Measurements from ENCODE around the gene ATRIP.

Gene ATRIP

DNA sequence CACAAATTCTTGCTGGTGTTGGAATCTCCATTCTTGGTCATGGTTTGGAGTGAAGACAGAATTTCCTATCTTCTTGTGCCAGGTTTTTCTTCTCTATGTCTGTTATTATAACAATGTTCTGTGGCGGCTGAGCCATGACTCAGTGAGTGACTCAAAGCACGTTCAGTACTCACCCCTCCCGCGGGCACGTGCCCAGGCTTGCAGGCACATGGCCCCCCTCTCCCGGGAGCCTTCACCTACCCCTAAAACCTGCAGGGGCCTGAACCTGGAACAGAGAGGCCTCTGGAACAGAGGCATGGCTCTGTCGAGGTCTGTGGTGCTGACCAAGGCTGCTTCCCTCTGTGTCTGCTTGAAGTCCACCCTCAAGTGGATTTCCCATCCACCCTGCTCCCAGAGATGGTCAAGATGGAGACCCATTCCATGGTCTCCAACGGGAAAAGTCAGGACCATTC lies 44.2 kb upstream of the ATRIP start:
- TF ChIP-seq, protein P1, sequence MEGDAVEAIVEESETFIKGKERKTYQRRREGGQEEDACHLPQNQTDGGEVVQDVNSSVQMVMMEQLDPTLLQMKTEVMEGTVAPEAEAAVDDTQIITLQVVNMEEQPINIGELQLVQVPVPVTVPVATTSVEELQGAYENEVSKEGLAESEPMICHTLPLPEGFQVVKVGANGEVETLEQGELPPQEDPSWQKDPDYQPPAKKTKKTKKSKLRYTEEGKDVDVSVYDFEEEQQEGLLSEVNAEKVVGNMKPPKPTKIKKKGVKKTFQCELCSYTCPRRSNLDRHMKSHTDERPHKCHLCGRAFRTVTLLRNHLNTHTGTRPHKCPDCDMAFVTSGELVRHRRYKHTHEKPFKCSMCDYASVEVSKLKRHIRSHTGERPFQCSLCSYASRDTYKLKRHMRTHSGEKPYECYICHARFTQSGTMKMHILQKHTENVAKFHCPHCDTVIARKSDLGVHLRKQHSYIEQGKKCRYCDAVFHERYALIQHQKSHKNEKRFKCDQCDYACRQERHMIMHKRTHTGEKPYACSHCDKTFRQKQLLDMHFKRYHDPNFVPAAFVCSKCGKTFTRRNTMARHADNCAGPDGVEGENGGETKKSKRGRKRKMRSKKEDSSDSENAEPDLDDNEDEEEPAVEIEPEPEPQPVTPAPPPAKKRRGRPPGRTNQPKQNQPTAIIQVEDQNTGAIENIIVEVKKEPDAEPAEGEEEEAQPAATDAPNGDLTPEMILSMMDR (conservative IDR thresholded peaks at IDR 0.05), result no peak
- TF ChIP-seq ZFX (IDR thresholded peaks at IDR 0.05), result no peak
- no peak overlapping the region for H3K27ac ChIP-seq

DNA sequence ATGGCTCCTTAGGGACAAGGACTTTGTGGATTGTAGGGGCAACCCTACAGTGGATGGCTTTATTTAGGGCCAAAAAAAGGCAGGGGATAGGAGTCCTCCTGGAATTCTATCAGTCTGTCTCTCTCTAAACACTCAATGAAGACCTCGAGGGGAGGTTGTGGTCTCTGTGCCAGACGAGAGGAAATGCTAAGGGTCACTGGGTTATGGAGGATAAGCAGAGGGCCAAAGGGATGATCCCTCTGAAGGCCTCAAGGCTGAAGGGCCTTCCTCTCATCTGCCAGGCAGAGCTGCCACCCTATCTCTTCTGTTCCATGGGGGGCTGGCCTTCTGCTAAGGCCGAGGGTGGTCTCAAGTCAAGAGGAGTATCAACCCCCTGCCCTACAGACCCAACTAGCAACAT lies 43.6 kb upstream of the ATRIP start:
- TF ChIP-seq, protein P1 (conservative IDR thresholded peaks at IDR 0.05), result no peak
- TF ChIP-seq ZFX (IDR thresholded peaks at IDR 0.05), result no peak
- H3K27ac ChIP-seq, result no peak overlapping the region

DNA sequence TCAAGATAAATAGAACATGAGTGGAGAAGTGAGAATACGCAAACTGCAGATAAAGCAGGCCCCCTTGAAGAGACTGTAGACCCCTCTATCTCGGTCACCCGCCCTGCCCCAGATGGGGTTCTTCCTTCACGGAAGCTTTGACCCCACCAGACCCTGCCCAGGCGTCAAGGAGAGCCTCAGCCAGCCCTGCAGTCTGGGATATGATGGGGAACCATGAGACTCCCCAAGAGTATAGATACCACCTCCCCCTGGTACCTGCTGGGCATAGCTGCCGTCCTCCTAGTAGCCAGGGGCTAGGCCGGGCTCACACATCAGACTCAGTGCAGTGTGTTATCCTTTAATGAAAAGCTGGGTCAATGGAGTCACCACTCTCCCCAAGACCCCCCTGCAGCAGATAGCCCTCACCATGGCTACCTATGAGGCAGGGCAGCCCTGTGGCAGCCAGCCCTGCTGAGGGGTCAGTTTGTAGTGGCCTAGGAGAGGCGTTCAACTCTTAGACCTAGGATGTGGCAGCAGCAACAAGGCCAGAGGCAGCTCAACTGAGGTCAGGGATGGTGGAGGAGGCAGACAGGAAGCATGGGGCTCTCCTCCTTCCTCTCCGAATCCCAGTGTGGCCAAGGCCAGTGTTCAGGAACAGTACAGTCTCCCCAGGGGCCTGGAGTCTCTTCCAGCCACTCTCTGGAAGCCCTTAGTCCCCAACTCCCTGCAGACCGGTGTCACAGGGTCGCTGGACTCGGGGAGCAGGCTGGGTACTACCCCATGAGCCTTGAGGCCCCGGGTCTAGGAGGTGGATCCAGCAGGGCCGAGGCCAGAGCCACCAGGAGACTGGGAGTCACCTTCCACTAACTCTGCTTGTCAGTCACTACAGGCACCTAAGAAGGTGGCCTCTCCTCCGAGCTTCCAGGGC lies 42.8 kb upstream of the ATRIP start:
- TF ChIP-seq, protein P1 (conservative IDR thresholded peaks at IDR 0.05), result no peak
- no peak for TF ChIP-seq ZFX (IDR thresholded peaks at IDR 0.05)
- no peak overlapping the region for H3K27ac ChIP-seq

DNA sequence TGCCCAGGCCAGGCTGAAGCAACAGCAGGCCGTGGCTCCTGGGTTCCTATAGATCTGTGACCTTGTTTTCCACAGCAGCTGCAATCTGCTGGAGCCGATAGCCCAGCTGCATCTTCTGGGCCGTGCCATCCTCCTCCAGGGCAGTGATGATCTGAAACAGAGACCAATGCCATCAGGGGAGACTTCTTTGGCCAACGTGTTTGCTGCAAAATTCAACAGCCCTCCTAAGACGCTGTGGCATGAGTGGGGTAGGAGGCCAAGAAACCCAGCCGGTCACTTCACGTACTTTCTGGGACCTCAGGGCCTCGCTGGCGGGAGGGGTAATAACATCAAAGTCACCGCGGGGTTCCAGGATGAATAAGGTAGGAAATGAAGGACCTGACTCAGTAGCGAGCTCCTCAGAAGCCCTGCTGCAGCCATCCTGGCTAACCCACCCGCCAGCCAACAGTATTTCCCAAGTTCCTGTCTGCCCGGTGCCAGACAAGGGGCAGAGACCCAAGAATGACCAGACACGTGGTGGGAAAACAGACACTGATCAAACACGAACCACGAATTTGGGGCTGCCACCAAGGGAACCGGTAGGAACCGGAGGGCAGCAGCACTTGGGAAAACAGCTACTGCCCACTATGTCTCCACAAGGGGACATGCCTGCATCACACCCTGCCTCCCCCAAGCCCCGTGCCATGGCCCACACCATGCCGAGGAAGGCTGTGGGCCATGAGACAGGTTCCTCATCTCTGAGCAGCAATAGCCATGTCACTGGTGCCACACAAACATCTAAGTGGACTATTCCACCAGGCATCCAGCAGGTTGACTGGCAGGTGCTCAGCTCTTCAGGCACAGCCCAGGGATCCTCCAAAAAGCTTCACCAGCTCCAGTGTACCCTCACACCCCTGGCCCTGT lies 41.8 kb upstream of the ATRIP start:
- TF ChIP-seq ZFX (IDR thresholded peaks at IDR 0.05), result no peak
- TF ChIP-seq, protein P1 (conservative IDR thresholded peaks at IDR 0.05), result no peak
- no peak overlapping the region for H3K27ac ChIP-seq

DNA sequence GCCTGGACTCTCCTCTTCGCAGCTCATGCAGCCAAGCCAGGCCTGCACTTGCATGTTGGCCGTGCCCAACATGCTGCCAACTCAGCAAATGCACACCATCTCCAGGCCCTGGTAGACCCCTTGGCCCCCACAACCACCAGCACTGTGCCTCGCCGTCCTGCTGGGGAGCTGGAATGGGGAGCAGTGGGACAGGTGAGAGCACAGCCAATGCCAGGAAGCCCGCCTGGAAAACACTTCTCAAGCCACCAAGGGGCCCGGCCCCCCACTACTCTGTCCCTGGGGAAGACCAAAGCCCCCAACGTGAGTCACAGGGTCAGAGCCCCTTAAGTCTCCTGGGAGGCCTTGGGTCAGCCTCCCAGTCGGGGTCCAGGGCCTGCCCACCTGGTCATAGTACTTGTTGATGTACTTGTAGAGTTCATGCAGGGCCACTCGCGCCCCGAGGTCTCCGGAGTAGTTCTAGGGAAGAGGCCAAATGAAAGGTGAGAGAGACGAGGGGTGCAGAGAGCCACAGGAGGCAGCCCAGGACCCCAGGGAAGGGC lies 41.1 kb upstream of the ATRIP start:
- TF ChIP-seq ZFX (IDR thresholded peaks at IDR 0.05), result no peak
- TF ChIP-seq, protein P1 (conservative IDR thresholded peaks at IDR 0.05), result no peak
- no peak overlapping the region for H3K27ac ChIP-seq

DNA sequence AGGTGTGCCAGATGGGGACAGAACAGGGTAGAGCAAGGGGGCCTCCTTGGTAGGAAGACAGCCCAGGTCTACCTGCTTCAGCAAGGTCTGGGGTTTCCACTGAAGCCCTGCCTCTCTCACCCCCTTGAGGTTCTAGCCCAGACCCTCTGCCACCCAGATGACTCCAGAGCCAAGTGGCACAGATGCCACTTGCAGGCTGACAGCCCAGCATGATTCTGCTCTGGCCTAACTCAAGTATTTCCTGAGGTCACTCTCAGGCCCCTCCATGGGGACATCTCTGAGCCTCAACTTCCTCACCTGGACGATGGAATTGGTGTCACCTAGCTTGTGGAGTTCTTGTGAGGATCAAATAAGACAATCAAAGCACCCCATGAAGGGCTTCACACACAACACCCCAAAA lies 40.6 kb upstream of the ATRIP start:
- H3K27ac ChIP-seq, result no peak overlapping the region
- TF ChIP-seq, protein P1 (conservative IDR thresholded peaks at IDR 0.05), result no peak
- TF ChIP-seq ZFX (IDR thresholded peaks at IDR 0.05), result no peak

All from C4-2B (cell line).